Endometrial microvascular endothelial cells (primary cell): Measurements from ENCODE around the gene EIPR1. TPM values are rescaled to one million over a fixed set of nuclear protein-coding genes. Genes with fewer than 3 reads are reported as not detected.

Experiments used
- in situ Hi-C: cut with HindIII; loops from 2 replicates; pipeline ENCODE4 v1.10.0; 2017; ENCODE audit warnings: low sequenced_read_pairs, low pct_unique_long_range_greater_than_20kb; ENCODE audit errors: inconsistent ontology term
- total RNA-seq: library from RNA; depleted of rRNA; stranded (reverse); fragments of >200 nt; gene quantifications from one replicate; pipeline ENCODE4 v1.2.3, GENCODE V29; 2015; ENCODE audit errors: inconsistent ontology term

EIPR1 gene
- total RNA-seq, 1 donor from 2014 or later = 65.9 TPM

DNA sequence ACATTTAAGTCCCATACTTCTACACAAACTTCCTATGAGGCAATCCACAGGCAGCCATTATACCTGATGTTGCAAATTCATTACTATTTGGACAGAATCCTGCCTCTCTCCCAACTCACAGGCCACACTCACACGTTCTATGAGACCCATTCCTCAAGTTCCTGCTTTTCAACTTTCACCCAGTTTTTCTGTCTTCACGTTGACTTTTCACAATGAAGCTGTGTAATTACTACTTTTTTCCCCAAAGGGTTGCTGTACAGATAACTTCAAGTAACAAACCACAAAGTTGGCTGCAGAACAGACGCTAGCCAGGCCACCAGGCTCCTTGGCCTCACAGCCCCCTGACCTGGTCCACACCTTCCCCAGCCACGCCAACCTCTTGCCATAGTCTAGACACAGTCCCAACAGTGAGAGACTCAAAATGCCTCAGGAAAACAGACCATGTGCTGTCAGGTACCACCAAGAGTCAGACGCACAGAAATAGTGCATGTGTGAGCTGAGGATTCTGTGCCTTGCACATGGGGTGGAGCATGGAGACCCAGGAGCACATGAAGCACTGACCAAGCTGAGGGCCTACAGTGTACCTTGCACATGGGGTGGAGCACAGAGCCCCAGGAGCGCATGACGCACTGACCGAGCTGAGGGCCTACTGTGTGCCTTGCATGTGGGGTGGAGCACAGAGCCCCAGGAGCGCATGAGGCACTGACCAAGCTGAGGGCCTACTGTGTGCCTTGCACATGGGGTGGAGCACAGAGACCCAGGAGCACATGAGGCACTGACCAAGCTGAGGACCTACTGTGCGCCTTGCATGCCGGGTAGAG is 61.0 kb downstream of the EIPR1 start:
- in situ Hi-C loops = no loop called here

DNA sequence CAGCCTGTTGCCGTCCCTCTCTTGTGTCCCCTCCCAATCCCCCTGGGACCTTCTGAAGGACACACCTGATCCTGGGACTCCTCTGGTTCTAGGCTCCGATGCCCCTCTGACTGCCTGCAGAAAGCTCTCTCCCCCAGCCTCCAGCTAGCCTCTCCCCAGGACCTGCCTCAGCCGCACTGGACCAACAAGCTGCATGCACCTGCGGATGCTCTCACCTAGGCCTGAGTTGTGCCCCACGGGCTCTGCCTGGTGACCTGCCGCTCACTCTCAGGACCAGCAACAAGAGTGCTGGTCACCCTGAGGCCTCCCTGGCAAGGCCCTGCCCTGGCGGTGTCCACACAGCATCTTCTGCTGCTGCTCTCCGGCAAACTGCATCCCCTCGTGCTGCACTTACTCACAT is 63.0 kb downstream of the EIPR1 start:
- in situ Hi-C loops = no loop called here

DNA sequence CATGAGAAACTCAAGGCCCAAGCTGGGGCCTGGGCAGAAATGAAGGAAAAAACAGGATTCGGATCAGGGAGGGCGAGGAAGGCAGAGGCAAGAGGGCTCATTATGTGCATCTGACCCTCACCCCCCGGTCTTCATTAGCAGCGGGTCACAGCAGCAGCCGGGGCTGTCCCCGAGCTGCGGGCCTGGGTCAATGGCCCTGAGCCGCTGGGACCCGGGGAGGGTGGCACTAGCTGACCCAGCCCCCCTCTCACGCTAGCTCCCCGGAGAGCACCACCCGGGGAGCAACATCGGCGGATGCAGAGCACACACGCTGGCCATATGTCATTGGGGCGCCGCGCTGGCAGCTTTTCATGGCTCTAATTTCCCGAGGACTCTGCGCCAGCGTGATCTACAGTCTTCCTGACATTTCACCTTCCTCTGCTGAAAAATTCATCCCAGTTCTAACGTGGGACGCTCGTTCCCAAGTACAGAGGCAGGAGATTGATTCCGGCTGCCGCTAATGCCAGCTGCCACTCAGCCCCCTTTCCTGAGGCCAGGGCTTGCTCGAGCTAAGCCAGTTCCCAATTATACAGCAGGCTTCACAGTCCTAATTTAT is 63.7 kb downstream of the EIPR1 start:
- in situ Hi-C loops = no loop called here

DNA sequence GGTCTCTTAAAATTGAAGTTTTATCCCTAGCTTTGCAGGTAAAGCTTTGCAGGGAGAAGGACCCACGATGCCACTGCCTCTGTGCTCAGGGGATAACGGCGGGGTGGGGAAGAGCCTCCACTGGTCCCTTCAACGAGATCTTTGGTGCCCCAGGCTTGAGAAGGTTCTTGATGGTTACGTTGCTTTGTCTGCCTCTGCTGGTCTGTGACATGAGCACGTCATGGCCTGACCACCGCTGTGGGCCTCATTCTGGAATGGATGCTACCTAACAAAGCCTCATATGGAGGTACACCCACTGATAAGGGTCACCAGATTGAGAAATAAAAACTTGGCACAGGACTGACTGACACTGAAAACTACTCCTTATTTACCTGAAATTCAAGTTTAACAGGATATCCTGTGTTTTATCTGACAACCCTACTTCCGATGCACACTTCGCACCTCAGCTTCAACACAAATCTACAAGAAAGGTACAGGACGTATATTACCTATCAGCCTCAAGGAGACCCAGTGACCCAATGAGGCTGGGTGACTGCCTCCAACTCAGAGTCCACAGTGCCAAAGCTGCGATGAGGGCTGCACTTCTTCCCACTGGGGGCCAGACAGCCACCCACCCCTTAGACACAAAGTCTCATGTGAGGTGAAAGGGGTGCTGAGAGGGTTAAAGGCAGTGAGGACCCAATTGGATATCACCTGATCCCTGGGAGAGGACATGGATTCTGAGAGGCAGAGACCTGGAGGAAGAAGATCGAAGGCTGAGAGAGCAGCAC is 64.9 kb downstream of the EIPR1 start:
- in situ Hi-C loops = no loop called here

DNA sequence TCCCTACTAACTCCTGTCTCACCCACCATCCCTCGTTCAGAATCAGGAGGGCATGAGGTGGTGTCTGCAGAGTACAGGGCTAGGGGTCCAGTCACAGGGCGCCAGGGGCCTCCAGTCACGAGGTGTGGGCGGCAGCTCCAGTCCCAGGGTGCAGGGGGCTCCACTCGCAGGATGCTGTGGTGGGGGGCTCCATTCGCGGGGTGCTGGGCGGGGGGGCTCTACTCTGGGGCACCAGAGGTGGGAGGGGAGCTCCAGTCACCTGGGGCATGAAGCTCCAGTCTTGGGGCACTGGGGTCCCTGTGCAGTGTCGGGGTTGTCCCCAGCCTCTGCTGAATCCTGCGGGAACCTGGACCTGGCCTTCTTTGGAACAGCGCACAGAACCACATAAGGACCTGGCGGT is 66.0 kb downstream of the EIPR1 start:
- in situ Hi-C loops = no loop called here

DNA sequence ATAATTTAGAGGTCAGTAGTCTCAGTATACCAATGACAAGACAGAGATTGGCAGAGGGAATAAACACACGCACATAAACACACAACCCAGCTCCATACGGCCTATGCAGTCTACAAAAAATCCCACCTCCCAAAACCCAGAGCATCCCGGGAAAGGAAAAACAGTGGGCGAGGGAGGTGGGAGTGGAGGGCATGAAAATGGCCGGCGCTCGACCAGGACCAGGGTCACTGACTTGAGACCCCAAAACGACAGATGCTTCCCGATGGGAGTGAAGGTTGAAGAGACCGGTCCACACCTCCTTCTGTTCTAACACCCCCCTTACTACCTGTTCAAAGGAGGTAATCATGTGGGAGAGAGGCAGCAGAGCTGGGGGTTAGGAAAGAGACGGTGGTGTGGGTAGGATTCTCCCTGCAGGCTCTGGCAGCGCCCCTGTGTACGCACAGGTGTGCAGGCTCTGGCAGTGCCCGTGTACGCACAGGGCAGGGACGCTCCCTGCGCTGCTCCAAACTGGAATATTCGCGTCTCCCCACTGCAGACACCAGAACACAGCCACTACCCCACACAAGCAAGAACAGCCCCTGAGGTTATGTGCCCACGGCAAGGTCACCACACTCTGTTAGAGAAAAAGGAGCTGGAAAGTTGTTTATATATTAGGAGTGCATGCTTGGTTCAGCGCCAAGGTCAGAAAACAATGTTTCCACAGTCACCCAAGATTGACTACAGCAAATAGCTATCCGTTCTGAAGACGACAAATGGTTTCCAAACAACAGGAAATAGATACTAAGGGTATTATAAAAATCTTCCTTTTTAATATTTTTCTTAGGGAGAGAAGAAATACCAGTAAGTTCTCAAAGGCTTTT is 67.9 kb downstream of the EIPR1 start:
- in situ Hi-C loops = no loop called here

DNA sequence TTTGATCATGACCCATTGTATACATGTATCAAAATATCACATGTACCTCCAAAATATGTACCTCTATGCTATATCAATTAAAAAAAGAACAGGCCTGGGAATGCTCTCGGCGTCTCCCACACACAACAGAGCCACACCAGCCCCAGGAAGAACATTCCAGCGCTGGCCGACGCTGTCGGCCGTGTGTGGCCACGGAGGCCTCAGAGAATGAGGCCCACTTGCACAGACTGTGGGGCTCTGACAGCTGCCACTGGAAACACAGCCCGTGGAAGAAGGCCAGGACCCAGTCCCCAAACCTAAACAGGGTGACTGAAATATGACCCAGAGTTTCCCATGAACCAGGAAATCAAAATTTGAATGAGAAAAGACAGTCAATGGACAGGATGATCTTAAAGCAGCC is 69.7 kb downstream of the EIPR1 start:
- in situ Hi-C loops = no loop called here

DNA sequence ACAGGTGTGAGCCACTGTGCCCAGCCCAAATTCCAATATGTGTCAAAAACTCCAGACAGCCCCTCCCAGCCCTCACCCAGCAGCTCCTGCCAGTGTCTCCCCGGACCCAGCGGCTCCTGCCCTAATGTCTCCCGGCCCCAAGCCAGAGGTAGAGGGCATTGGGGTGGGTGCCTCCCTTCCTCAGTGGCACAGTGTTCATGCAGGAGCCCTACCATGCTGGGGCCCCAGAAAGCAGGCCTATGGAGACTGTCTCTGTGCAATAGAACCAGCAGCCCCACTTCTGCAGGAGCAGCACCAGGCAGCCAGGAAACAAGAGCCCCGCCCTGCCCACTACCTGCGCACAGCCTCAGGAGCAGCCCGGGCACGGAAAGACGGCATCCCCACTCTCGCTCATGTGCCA is 70.4 kb downstream of the EIPR1 start:
- in situ Hi-C loops = no loop called here

DNA sequence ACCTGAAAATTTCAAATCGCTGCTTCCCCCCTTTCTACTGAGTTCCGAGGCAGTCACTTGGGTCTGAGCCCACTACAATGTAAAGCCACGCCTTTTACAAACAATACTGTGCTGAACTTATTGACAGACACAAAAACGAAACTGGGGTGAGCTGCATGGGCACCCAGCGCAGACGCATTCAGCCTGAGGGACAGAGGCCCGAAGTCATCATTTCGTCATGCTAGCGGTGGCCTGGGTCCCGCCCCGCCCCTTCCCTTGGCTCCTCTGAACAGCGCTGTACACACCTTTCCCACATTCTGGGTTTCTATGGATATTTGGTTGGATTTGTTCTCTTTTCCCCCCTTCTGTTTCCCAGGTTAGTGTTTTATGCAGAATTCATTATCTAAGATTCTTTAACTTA is 71.7 kb downstream of the EIPR1 start:
- in situ Hi-C loops = no loop called here

DNA sequence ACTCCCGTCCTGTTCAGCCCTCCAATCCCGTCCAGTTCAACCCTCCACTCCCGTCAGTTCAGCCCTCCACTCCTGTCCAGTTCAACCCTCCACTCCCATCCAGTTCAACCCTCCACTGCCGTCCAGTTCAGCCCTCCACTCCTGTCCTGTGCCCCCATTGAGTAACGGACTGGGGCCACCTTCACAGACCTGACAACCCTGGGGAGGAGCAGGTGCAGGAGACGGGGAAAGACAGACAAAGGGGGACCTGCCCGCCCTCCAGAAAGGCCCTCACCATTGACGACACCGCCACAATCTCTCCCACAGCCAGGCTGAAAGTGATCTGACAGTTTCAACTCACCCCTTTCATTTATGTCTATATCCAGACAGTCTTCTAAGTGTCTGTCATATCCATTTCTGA is 72.2 kb downstream of the EIPR1 start:
- in situ Hi-C loops = no loop called here

DNA sequence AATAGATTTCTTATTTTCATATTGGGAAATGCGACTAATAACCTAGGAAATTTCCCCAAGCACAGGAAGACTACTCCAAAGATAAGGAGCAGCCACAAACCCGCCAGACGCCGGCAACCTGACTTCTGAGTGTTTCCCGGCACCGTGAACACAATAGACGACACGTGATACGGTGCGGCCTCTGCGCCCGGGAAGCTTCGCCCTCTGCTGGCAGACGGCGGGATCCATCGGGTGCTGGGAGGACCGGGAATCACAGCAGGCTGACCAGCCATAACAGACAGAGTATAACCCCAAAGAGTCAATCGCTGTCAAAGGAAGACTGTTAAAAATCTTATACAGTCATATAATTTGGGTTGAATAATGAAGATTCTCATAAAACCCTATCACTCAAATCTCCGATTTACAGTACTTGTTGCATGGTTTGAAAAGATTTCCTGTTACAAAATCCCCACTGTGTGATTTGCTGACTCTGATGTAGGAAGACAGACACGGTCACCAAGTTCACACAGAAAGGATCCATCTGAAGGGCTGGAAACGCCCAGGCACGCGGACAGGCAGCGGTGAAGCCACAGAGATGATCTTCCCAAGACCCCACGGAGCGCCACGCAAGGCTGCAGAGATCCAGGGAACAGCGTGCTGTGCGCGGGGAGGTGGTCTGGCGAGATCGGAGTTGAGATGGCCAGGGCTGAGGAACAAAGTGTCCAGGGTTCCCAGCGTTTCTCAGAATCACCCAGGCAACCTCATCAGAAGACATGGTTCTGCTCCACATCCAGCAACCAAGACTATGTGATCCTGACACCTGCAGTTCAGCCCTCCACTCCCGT is 73.8 kb downstream of the EIPR1 start:
- in situ Hi-C loops = no loop called here

DNA sequence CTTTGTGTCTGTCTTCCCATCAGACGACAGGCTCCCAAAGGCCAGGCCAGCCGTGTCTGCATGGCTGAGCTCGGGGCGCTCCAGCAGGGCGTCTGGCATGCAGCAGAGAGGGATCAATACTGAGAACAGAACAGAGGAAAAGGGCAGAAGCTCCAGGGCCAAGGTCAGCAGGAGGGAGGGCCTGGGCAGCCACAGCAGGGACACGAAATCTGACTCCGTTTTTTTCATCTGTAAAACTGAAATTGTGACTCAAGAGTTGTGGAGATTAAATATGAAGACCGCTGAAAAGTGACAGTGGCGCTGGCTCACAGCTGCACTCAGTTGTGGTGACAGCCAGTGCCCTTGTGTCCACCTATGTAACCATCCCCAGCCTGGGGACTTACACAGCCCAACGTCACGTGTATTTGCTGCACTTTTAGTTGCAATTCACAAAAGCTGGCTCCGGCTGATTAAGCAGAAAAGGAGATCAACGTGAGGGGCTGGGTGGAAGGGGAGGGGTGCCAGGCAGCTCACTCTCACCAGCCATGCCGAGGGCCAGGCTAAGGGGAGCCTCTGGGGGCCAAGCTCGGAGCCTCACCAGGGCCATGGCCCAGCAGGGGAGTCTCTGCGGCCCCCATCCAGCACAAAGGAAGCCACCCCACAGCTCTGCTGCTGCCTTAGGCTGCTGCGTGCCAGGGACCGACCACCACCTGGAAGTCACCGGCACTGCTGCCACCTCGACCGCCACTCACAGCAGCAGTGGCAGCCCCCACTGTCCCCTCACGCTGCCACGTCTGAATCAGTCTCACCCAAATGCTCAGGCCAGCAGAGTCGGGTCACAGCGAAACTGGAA is 74.7 kb downstream of the EIPR1 start:
- in situ Hi-C loops = no loop called here

DNA sequence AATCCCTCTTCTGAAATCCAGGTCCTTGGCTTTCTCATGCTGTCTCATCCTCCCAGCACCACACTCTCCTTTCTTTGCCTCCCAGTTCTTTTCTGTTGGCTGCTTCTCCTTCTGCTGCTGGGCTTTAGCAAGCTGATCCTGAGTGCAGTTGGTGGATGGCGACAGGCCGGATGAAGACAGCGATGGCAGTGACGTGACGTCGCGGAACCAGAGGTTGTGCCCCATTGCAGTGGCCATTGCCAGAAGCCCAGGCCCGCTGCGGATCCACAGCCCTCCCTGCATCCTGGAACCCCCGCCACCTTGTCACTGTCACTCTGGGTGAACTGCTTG is 75.2 kb downstream of the EIPR1 start:
- in situ Hi-C loops = no loop called here

DNA sequence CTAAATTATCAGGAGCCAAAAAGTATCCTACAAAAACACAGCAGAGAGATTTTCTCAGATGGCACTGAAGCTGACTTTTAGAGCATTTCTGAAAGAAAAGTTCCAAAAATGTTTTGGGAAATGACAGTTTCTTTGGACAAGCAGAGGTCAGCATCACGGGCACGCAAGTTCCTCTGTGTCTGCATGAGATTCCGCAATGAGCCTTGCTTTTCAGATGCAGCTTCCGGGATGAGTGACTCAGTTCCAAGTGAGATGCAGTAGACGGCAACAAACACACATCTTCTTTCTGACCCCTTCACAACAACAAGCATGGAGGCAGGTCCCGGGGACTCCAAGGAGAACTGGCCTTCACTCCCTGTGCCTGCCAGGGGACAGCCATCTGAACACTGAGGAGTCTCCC is 76.6 kb downstream of the EIPR1 start:
- in situ Hi-C loops = no loop called here

DNA sequence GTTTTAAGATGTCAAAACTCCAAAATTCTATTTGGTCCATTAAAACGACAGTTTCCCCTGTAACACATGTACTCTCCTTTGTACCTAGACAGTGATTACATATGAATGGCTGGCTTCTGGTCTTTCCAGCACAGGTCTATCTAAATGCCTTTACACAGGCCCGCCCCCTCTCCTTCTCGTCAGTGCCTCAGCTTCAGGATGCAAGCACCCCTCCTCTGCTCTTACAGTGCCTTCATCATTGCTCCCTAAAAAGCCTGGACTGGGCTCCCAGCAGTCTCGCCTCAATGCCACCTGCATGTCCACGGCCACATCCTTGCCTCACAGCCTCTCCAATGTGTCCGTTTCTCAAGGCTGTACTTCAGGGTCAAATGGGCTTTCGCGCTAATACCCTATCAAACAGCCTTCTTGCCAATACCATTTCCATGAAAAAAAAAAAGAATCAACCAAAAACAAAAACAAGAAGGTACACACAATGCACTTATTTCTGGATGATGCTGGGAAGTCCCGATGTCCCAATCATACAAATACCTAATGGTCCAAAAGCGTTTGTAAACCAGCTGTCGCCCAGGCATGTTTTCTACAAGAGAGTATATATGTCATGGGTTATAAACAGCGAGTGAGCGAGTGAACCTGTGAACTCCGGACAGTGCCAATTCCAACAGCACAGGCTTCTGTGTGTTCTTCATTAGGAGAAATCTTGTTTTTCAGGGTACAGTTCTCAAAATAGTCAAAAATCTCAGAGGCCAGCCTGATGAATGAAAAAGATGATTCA is 77.2 kb downstream of the EIPR1 start:
- in situ Hi-C loops = no loop called here

DNA sequence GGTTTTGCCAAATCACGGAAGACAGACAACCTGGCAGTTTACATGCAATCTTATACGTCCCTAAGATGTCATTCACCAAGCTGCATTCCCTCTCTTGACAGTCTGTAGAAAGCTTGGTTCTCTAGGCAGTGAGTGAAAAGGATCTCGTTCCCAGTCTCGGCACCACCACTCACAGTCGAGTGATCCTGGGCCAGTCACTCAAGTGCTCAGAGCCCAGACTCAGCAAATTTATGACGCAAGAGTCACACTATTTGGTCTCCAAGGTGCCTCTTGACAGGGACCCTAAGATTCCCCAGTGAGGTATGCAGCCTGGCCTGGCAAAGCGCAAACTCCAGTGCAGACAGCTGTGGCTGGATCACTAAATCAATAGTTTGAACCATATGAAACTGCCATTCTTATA is 77.9 kb downstream of the EIPR1 start:
- in situ Hi-C loops = no loop called here

DNA sequence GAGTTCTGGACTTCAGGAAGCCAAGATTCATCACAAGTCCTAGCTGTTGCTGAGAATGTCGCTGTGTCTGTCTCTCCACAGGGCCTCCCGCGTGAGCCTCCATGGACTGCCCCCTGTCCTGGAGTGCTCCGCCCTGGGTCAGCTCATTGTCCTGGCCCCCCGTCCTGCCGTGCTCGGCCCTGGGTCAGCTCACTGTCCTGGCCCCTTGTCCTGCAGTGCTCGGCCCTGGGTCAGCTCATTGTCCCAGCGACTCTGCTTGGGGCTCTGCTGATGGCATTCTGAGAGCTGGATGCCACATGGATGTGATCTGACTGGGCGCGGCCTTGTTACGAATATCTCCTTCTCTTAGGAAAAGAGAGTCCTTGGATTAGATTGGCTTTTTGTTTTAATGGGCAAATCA is 78.5 kb downstream of the EIPR1 start:
- in situ Hi-C loops = no loop called here
